Muscle of leg (tissue), 11 donors: ENCODE data around the gene PSMB5. TPM values are rescaled to one million over a fixed set of nuclear protein-coding genes. Genes with fewer than 3 reads are reported as not detected.
A peak's percentile ranks its signal among the peaks of the same experiment; 100 is the strongest.

Source experiments
- DNase-seq: peaks from one replicate; pipeline ENCODE4 v3.0.0; 2013
- H3K27ac ChIP-seq: one replicate; pipeline ENCODE4 v1.5.1; 2013; ENCODE audit warnings: mild to moderate bottlenecking, low read length, control low read depth
- H3K27me3 ChIP-seq: one replicate; pipeline ENCODE4 v1.6.1; 2013; ENCODE audit warnings: low read length; ENCODE audit not compliant: control insufficient read depth, insufficient read depth
- H3K36me3 ChIP-seq: one replicate; pipeline ENCODE4 v1.6.1; 2013; ENCODE audit warnings: low read length; ENCODE audit not compliant: control insufficient read depth, insufficient read depth
- H3K4me1 ChIP-seq: one replicate; pipeline ENCODE4 v1.6.1; 2013; ENCODE audit warnings: low read length; ENCODE audit not compliant: control insufficient read depth, insufficient read depth
- H3K4me3 ChIP-seq: one replicate; pipeline ENCODE4 v1.5.1; 2013; ENCODE audit warnings: low read length, control low read depth
- H3K9me3 ChIP-seq: replicated peaks from 2 replicates; pipeline ENCODE4 v1.6.1; 2013; ENCODE audit warnings: low read depth, low read length; ENCODE audit not compliant: control insufficient read depth
- WGBS: methylation state at CpG from one replicate; pipeline ENCODE4 v1.1.5; 2013; ENCODE audit warnings: missing lambda C conversion rate; ENCODE audit not compliant: insufficient coverage; 5-methylcytosine and 5-hydroxymethylcytosine counted together
- polyA plus RNA-seq, 8 donors: library from polyadenylated mRNA; unstranded; fragments of 120-200 nt; gene quantifications; one replicate each; pipeline versions ENCODE4 v1.2.1 to v1.2.3, GENCODE V29; 2013; ENCODE audit warnings: inconsistent platforms in 1 of 8, low replicate concordance in 1 of 8; ENCODE audit not compliant: insufficient read length in 8 of 8, insufficient read depth in 1 of 8
- total RNA-seq: library from RNA; stranded (reverse); fragments of 120-200 nt; gene quantifications from one replicate; pipeline ENCODE4 v1.2.4, GENCODE V29; 2013

PSMB5 gene
- total and polyA plus RNA-seq, 9 donors: 154 to 278 (median 249) TPM

DNA sequence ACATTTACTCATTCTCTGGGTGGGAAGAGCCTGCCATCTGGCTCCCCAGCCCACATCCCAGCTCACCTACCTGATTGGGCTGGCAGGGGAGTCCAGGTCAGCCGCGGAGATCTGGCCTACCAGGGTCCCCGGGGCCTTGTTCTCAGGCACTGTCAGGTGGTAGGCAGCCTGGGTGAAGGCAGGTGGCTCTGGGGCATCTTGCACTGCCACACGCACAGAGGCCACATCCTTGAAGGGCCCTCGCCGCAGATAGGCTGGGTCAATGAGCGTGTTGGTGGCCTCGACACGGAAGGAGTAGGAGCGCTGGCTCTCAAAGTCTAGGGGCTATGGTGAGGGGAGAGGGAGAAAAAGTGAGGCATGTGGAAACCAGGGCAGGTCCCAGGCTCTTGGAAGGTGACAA lies 18.7 kb upstream of the PSMB5 start:
- Histone ChIP-seq H3K4me1 (peaks cover 20% of the 10 kb centered on the region), H3K9me3 (no peaks in the 10 kb centered on the region), H3K4me3 (no peak overlapping the region), H3K27ac (no peak overlapping the region), H3K36me3 (peaks cover 8% of the 10 kb centered on the region), H3K27me3 (no peaks in the 10 kb centered on the region)
- no peak for DNase-seq
- 98% methylated on average over 4 of the region's 10 CpGs for WGBS

DNA sequence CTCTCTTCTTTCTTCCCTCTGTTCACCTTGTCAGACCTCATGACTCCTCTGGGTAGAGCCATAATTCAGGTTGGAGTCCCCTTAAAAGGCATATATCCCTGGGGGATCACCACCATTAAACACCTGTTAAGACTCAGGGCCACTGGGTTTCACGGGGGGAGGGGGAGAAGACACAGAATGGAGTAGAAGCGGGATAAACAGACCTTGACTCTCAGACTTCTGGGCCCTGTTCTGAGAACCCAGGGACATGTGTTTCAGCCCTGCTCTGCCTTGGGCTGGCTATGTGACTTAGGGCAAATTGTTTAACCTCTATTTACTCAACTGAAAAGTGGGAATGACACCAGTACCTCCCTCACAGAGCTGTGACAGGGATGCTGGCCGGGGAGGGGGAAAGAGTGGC lies 18.0 kb upstream of the PSMB5 start:
- no peak overlapping the region for H3K27ac ChIP-seq
- H3K27me3 ChIP-seq: no peaks in the 10 kb centered on the region
- DNase-seq: no peak
- WGBS: no CpG with 5 or more reads among the region's 3 CpGs
- no peaks in the 10 kb centered on the region for H3K9me3 ChIP-seq
- peaks cover 7% of the 10 kb centered on the region for H3K36me3 ChIP-seq
- no peak overlapping the region for H3K4me3 ChIP-seq
- H3K4me1 ChIP-seq: peaks cover 18% of the 10 kb centered on the region

DNA sequence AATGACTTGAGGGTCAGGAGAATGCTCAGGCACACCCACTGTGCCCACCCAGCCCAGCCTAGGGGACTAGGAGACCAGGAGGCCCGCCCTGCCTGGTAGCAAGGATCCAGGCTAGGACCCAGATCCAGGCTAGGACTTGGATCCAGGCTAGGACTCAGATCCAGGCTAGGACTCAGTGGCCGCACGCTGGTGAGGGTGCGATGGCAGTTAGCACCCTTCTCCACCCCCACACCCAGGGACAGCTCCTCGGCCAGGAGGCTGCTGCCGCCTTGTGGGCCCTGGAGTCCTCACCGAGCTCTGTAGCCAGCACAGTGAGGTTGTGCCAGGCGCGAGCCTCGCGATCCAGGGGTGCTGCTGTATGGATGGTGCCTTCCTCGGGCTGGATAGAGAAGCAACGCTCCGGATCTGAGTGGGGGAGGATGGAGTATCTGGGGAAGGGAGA lies 17.5 kb upstream of the PSMB5 start:
- peaks cover 7% of the 10 kb centered on the region for H3K36me3 ChIP-seq
- peaks cover 18% of the 10 kb centered on the region for H3K4me1 ChIP-seq
- no peak overlapping the region for H3K4me3 ChIP-seq
- DNase-seq: no peak
- no peaks in the 10 kb centered on the region for H3K27me3 ChIP-seq
- WGBS: 75% methylated on average over 6 of the region's 14 CpGs
- H3K9me3 ChIP-seq: no peaks in the 10 kb centered on the region
- H3K27ac ChIP-seq: no peak overlapping the region

DNA sequence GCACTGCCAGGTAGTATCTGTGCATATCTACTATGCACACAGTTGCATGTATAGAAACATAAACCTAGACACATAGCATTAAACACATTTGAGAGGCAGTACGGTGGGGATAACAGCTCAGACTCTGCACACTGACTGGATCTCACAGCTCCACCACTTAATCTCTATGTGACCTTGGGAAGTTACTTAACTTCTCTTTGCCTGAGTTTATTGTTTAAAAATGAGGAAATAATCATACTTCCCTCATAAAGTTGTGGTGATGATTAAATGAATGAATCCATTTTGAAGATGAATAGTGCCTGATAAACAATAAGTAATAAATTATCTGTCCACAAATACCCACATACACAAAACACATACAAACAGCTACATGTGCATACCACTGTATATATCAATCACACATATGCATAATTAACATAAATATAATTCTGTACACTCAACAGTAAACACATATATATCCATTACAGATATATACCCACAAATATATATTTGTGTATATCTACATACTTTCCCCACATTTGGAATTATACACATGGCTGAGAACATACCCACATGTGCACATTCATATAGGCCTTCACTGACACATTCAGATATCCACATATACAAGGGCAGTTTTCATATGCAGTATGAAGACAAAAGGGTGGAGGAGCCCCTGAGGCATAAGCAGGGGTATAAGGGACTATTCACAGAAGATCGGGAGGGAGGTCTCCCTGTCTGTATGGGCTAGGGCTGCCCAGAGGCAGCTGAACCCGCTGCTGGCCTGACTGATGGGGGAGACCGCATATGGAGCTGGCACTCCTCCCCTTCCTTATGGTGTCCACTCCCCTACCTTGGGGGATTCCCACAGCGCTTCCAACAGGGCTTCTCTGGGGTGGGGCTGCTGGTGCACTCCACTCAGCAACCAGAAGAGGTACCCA lies 16.7 kb upstream of the PSMB5 start:
- WGBS: 33% methylated on average over 1 of the region's 5 CpGs

DNA sequence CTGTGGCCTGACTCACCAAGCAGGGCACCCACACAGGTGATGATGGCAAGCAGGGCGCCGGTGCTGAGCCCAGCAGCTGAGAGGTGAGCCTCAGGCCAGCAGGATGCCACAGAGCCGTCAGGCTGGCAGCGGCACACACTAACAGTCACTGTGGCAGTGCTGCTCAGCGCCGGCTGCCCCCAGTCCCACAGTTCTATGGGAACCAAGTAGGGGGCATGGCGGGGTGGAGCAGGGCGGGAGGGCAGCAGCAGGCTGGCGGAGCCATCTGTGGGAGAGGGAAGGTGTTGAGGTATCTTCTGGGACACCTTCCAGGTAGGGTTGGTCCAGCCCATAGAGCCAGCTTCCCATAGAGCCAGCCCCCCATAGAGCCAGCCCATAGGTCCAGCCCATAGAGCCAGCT lies 14.3 kb upstream of the PSMB5 start:
- no peaks in the 10 kb centered on the region for H3K27me3 ChIP-seq
- peaks cover 7% of the 10 kb centered on the region for H3K36me3 ChIP-seq
- H3K9me3 ChIP-seq: no peaks in the 10 kb centered on the region
- no peak for DNase-seq
- 98% methylated on average over 7 of the region's 9 CpGs for WGBS
- H3K4me3 ChIP-seq: no peak overlapping the region
- peaks cover 3% of the 10 kb centered on the region for H3K4me1 ChIP-seq
- no peak overlapping the region for H3K27ac ChIP-seq

More for the DNA sequence above, 16.7 kb upstream of the PSMB5 start:
- Histone ChIP-seq H3K4me1 (peaks cover 11% of the 10 kb centered on the region), H3K4me3 (no peak overlapping the region), H3K9me3 (no peaks in the 10 kb centered on the region), H3K27ac (no peak overlapping the region), H3K27me3 (no peaks in the 10 kb centered on the region), H3K36me3 (peaks cover 7% of the 10 kb centered on the region)
- no peak for DNase-seq

DNA sequence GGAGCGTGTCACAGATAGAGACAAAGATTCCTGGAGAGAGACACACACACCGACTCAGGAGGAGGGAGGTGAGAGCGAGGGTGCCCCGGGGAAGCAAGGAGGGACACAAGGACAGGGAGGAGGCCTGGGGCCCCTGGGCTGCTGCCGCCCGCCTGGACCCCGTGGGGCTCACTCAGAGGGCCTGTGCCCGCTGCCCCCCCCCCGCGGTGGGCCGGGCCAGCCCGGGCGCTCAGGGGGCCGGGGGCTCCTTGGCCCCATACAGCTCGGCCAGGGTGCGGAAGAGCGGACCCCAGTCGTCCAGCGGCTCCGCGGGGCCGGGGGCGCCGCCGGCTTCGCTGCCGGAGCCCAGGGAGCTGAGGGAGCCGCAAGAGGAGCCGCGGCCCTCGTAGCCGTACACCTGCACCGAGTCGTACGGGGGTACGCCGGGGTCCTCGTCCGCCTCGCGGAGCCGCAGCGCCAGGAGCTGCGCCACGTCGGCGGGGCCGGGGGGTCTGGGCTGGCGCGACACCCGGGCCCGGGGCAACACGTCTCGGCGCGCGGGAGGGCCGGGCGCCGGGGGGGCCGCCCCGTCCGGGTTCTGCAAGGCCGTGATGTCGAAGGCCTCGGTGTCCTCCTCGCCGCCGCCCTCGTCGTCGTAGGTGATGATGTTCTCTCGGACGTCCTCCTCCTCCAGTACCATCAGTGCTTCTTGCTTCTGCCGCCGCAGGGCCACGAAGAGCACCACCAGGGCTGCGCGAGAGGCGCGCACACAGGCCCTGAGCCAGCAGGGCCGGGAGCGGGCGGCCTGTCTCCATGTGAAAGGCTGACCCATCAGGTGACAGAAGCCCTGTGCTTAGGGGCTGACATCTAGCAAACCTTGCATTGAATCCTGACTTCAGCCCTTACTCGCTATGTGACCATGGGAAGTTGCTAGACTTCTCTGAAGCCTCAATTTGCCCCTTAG lies 13.3 kb upstream of the PSMB5 start:
- Histone ChIP-seq H3K27me3 (no peaks in the 10 kb centered on the region), H3K36me3 (peaks cover 7% of the 10 kb centered on the region), H3K4me3 (no peak overlapping the region), H3K9me3 (no peaks in the 10 kb centered on the region), H3K27ac (peak overlapping the region; percentile 49), H3K4me1 (peaks cover 6% of the 10 kb centered on the region)
- 75% methylated on average over 73 of the region's 85 CpGs for WGBS
- DNase-seq: no peak

DNA sequence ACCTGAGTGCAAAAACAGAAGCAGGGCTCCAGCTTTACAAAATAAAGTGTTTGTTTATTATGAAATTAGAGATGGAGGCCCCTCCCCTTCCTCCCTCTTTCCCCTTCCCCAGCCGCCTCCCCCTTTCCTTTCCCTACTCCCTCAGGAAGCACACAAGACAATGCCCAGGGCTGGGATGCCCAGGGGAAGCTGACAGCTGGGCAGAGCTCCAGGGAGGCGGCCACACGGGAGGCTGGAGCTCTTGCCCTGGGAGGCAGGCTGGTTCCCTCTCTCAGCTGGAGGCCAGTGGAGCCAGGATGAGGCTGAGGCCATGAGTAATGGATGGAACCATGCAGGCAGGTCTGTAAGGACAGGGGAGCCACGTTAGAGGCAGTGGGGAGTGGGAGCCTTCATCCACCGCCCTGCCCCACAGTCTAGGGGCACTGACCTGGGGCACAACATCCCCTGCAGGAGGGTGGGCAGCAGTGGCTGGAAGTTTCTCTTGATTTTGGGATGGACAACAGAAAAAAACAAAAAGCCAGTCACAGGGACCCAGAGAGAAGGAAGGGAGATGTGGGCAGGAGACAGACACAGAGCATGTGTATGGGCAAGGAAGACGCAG lies 12.4 kb upstream of the PSMB5 start:
- Histone ChIP-seq H3K27ac (peak overlapping the region; percentile 49), H3K36me3 (peaks cover 7% of the 10 kb centered on the region), H3K27me3 (no peaks in the 10 kb centered on the region), H3K9me3 (no peaks in the 10 kb centered on the region), H3K4me1 (peaks cover 6% of the 10 kb centered on the region), H3K4me3 (no peak overlapping the region)
- DNase-seq: no peak
- 62% methylated on average over 4 of the region's 6 CpGs for WGBS

DNA sequence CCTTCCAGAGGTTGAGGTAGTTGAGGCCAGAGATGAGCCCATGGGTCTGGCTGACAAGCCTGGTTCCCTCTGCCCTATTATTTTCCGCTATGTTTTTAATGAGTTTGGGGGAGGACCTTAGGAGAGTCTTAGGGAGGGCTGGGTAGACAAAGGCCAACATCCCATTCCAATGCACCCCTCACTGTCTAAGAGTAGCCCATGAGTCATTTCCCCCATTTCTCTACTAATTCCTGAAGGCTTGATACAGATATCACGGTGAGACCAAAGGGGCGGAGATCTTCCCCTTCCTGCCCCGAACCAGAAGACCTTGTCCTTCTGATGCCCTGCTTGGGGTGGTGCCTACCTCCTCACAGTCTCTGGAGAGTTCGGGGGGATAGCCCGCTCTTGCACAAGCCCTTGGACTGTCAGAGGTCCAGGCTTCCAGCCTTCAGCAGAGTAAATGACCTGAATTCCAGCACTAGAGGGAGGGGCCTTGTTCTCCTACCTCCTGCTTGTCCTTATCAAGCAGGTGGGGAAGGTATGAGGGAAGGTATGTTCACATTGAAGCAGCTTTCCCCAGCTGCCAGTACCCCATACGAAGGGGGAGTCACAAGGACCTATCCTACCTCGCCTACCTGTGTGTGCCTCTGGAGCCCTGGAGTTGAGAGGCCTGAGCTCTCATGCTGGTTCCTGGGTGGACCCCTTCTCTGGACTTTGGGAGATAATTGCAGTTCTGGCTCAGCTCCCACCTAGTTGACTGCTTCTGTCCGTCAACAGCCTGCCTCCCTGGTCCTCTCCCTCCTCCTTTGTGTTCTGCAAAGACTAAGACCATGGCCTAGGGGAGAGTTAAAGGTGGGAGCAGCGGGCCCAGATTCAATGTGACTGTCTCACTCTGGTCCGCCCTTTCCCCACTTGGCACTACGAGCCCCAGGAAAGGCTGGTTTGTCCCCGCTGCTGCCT lies 11.0 kb upstream of the PSMB5 start:
- H3K27ac ChIP-seq: peak overlapping the region; percentile 20
- 85% methylated on average over 8 of the region's 13 CpGs for WGBS
- H3K4me3 ChIP-seq: no peak overlapping the region
- peaks cover 7% of the 10 kb centered on the region for H3K36me3 ChIP-seq
- H3K4me1 ChIP-seq: peaks cover 6% of the 10 kb centered on the region
- H3K9me3 ChIP-seq: no peaks in the 10 kb centered on the region
- no peak for DNase-seq
- no peaks in the 10 kb centered on the region for H3K27me3 ChIP-seq

DNA sequence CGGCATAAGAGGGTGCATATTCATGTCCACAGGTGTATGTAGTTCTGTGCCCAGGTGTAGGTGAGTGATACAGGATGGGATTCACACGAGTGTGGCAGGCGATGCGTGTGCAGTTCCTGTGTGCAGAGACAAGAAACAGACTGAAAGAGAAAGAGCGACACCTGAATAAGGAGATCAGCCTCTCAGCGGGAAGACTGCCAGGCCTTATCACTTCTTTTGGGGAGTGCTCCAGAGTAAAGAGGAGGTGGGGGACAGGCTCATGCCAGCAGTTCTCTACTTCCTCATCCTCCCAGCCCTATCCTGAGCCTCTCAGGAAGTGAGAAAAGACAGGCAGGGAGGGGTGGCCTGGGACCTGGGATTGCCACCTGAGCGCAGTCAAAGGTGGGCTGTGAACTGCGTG lies 10.1 kb upstream of the PSMB5 start:
- Histone ChIP-seq H3K9me3 (no peaks in the 10 kb centered on the region), H3K36me3 (peaks cover 7% of the 10 kb centered on the region), H3K4me1 (peaks cover 6% of the 10 kb centered on the region), H3K4me3 (no peak overlapping the region), H3K27me3 (no peaks in the 10 kb centered on the region), H3K27ac (no peak overlapping the region)
- DNase-seq: no peak
- WGBS: 82% methylated on average over 4 of the region's 8 CpGs
